ENCODE data around the gene MYOCOS.

DNA sequence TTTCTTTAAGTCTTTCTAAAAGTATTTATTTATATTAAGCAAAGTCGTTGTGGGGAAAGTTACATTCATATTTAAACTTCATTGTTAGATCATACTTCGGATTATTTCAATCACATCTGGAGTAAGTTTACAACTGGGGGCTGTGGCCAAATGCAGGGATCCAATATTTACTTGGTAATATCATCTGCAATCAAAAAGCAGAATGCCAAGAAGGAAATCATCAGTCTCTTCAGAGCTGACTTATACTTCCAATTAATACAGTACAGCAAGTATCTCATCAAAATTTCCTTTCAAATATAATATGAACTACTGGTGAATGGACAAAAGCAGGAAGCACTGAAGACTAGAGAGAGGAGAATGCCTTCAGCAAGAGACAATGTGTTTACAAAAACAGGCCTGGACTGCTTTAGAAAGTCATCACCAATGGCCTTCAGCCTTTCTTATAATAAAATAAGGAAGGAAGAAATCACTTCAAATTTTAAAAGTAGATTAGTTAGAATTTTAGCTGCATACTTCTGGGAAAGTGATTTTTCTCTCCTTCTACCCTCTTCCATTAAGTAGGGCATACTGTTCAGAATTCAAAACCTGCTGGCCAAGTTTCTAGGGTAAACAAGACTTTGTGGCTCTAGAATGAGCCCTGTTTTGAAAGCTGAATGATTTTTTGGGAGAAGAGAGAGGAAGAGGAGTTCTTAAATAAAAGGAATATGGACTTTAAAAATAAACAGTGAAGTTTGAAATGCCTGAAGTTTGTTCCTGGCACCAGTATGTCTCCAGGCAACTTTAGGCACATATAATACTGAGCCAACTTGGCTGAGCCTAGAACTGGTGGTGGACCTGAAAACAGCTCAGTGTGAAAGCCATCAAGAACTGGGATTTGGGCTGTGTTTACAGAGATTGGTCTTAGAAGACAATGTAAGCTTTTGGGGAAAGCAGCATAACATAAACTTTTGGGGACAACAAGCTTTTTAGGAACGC, 52.7 kb downstream of the MYOCOS start:
- TF ChIP-seq CTCF (conservative IDR thresholded peaks at IDR 0.05; ENCODE audit: low read length): no peak
- no peak for TF ChIP-seq EZH2phosphoT487 (IDR thresholded peaks at IDR 0.05; ENCODE audit: borderline replicate concordance)
